AML-193 (cell line): ENCODE measurements around the gene ANKLE1.

Experiments used
- DNase-seq, 2 experiments: peaks; one replicate each; lab custom pipeline; 2025; lab: John Stamatoyannopoulos, UW

The ANKLE1 gene

GRCh38 chr19:17305517-17306284 lies 24.0 kb downstream of the ANKLE1 start, which contains the start of gene MRPL34:
MRPL34 (plus strand) TSS chr19:17305872; CDS start chr19:17305893, 21 bp downstream.
- DNase-seq, result peak; percentile 99 to 100

- no peak for DNase-seq
Measured at GRCh38 chr19:17306285-17306714, 24.6 kb downstream of the ANKLE1 start.

GRCh38 chr19:17307876-17308377 lies 26.2 kb downstream of the ANKLE1 start:
- DNase-seq, result no peak

- peak; percentile 99 for DNase-seq
Measured at GRCh38 chr19:17309198-17309964, 27.7 kb downstream of the ANKLE1 start, which contains the start of gene DDA1. DDA1 (plus strand) TSS chr19:17309563; CDS start chr19:17309655, 92 bp downstream.

GRCh38 chr19:17309965-17310461 lies 28.3 kb downstream of the ANKLE1 start:
- no peak for DNase-seq

GRCh38 chr19:17311455-17312188 lies 29.9 kb downstream of the ANKLE1 start:
- DNase-seq, result no peak

GRCh38 chr19:17312189-17313113 lies 30.8 kb downstream of the ANKLE1 start:
- no peak for DNase-seq

GRCh38 chr19:17314007-17314593 lies 32.4 kb downstream of the ANKLE1 start:
- DNase-seq, result no peak

- DNase-seq, result no peak
Measured at GRCh38 chr19:17318966-17319365, 37.3 kb downstream of the ANKLE1 start.

GRCh38 chr19:17319473-17320238 lies 38.0 kb downstream of the ANKLE1 start:
- DNase-seq, result no peak

- no peak for DNase-seq
Measured at GRCh38 chr19:17320435-17320834, 38.7 kb downstream of the ANKLE1 start.

GRCh38 chr19:17321655-17322489 lies 40.2 kb downstream of the ANKLE1 start:
- no peak for DNase-seq

GRCh38 chr19:17322854-17323253 lies 41.2 kb downstream of the ANKLE1 start:
- no peak for DNase-seq

GRCh38 chr19:17323300-17323963 lies 41.7 kb downstream of the ANKLE1 start:
- no peak for DNase-seq

- no peak for DNase-seq
Measured at GRCh38 chr19:17323964-17324332, 42.2 kb downstream of the ANKLE1 start.

- DNase-seq, result no peak
Measured at GRCh38 chr19:17324357-17325114, 42.8 kb downstream of the ANKLE1 start.

GRCh38 chr19:17325133-17325532 lies 43.4 kb downstream of the ANKLE1 start:
- no peak for DNase-seq
